SJSA1 (cell line): ENCODE measurements around the gene ANO6. TPM values are rescaled to one million over a fixed set of nuclear protein-coding genes. Genes with fewer than 3 reads are reported as not detected.

Source experiments
- DNase-seq, 2 experiments: peaks; one replicate each; pipeline ENCODE4 v3.0.0-alpha.2; 2015 to 2020; ENCODE audit warnings: low spot score in 2 of 2, low read depth in 1 of 2
- H3K27ac ChIP-seq: fragments of 250-450 bp; sonication (Bioruptor Pico); 2 replicates; pipeline ENCODE4 v1.5.1; 2020; ENCODE audit warnings: mild to moderate bottlenecking, moderate library complexity
- H3K27me3 ChIP-seq: fragments of 250-450 bp; sonication (Bioruptor Pico); replicated peaks from 2 replicates; pipeline ENCODE4 v1.5.1; 2020; ENCODE audit warnings: mild to moderate bottlenecking, moderate library complexity
- H3K36me3 ChIP-seq: fragments of 250-450 bp; sonication (Bioruptor Pico); 2 replicates; pipeline ENCODE4 v1.5.1; 2020; ENCODE audit warnings: mild to moderate bottlenecking
- H3K4me1 ChIP-seq: fragments of 250-450 bp; sonication (Bioruptor Pico); replicated peaks from 2 replicates; pipeline ENCODE4 v1.6.1; 2021; ENCODE audit warnings: mild to moderate bottlenecking
- H3K4me3 ChIP-seq: fragments of 250-450 bp; sonication (Bioruptor Pico); 2 replicates; pipeline ENCODE4 v1.5.1; 2020; ENCODE audit warnings: mild to moderate bottlenecking
- H3K9me3 ChIP-seq: fragments of 250-450 bp; sonication (Bioruptor Pico); replicated peaks from 2 replicates; pipeline ENCODE4 v1.5.1; 2020; ENCODE audit warnings: mild to moderate bottlenecking
- total RNA-seq: library from RNA; depleted of rRNA; stranded (reverse); fragments of >200 nt; shearing (Covaris generic); gene quantifications from 2 replicates; pipeline ENCODE4 v1.2.3, GENCODE V29; 2014

Gene ANO6
- total RNA-seq, 1 experiment from 2014 or later: 88.8 TPM

DNA sequence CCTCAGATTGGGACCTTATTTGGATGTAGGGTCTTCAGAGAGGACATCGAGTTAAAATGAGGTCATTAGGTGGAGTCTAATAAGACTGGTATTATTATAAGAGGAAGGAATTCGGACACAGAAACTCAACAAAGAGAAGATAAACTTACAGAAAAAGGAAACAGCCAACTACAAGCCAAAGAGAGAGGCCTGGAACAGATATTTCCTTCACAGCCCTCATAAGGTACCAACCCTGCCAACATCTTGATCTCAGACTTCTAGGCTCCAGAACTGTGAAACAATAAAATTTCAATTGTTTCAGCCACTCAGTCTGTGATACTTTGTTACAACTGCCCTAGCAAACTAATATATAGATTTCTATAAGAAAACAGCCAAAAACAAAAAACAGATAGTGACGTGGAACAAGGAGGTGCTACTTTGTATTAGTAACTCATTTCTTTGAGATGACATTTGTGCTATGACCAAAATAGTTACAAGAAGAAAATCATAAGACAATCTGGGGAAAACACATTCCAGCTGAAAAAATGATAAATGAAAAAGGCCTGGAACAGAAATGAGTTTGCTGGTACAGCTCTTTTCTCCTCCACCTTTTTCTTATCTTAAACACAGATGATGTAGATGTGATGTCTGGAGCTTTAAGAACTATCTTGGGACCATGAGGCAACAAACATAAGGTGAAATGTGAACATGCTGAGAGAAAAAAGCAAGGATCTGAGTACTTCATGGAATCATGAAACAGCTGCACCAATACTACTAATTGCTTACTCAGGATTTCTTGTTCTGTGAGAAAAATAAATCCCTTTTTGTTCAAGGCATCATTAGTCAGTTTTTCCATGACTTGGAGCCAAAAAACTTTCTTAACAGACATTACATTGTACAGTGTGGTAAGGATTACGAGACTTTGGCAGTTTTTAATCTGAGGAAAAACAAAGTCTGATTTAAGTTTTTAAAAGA lies 243.2 kb downstream of the ANO6 start:
- DNase-seq: no peak
- peaks cover 3% of the 10 kb centered on the region; the same call in 1 of the 2 replicates for H3K27me3 ChIP-seq
- H3K36me3 ChIP-seq: no peaks in the 10 kb centered on the region
- H3K27ac ChIP-seq: no peak overlapping the region
- H3K9me3 ChIP-seq: no peaks in the 10 kb centered on the region
- no peaks in the 10 kb centered on the region for H3K4me1 ChIP-seq
- no peak overlapping the region for H3K4me3 ChIP-seq

DNA sequence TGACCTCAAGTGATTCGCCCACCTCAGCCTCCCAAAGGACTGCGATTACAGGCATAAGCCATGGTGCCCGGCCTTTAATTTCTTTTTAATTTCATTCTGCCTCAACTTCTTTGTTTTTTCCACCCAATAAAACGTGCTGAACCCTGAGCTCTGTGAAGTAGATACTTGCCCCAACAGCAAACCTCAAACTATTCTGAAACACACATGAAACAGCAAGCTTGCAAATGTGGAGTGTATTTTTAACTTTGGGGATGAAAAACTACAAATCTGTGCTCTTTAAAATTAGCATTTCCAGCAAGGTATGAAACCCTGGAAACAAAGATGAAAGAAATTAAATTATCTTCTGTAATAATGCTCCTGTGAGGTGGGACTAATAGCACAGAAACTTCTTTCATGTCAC lies 246.6 kb downstream of the ANO6 start:
- Histone ChIP-seq H3K4me3 (no peak overlapping the region), H3K27me3 (peaks cover 5% of the 10 kb centered on the region; the same call in 1 of the 2 replicates), H3K36me3 (no peaks in the 10 kb centered on the region), H3K4me1 (no peaks in the 10 kb centered on the region), H3K27ac (no peak overlapping the region), H3K9me3 (no peaks in the 10 kb centered on the region)
- DNase-seq: no peak

DNA sequence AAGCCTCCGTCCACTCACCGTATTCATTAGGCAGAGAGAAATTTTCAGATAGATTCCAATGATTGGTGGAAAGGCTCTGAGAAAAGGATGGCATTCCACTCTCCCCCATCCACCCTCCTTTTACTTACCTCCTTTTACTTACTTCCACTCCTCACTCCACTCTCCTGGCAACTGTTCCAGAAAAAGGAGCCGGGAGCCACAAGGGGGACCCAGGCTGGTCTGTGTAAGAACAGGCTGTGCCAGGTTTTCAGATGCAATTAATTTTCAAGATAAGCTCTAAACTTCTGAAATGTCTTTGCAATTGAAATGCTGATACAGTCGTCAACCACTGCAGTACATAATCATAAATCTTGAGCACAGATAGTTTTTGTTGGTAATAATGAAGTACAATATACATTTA lies 248.8 kb downstream of the ANO6 start:
- Histone ChIP-seq H3K27me3 (0 out of 2 replicates have a peak, but pooled peaks cover 5% of the 10 kb centered on the region), H3K27ac (no peak overlapping the region), H3K4me3 (no peak overlapping the region)

DNA sequence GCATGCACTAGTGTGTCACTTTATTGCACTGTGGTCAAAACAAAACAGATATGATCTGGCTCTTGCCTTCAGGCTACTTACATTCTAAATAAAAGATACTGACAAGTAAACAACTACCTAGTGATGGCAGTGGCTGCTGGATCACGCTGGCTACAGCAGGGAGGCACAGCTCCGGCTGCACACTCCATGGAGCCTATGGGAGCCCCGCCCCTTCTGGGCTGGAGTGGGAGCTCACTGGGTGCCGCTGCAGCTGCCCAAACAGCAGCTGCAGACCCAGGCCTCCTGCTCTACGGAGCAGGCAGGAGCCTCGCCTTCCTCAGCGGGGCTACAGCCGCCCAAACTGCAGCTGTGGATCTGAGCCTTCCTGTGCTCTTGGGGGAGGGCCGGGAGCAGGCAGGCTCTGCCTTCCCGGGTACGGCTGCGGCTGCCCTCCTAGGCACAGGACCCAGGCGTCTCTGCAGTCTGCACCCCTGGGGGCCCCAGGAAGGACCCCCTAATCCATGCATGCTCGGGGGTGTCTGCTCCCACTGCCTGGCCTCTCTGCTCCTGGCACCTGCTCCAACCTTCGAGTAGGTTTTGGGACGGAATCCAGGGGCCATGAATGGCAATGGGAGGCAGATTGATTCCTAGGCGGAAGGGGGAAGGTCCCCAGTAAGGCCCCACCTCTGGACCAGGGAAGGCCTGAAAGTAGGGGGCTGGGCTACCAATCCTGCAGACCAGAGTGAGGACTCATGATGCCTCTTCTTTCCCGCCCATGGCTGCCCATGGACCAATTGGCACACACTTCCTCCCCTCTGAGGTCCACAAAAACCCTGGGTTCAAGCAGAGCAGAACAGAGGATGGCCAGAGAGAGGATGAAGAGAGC lies 253.1 kb downstream of the ANO6 start:
- DNase-seq: no peak
- no peak overlapping the region for H3K4me3 ChIP-seq

More for the DNA sequence above, 248.8 kb downstream of the ANO6 start:
- no peaks in the 10 kb centered on the region for H3K36me3 ChIP-seq
- no peak for DNase-seq
- H3K9me3 ChIP-seq: no peaks in the 10 kb centered on the region
- no peaks in the 10 kb centered on the region for H3K4me1 ChIP-seq

DNA sequence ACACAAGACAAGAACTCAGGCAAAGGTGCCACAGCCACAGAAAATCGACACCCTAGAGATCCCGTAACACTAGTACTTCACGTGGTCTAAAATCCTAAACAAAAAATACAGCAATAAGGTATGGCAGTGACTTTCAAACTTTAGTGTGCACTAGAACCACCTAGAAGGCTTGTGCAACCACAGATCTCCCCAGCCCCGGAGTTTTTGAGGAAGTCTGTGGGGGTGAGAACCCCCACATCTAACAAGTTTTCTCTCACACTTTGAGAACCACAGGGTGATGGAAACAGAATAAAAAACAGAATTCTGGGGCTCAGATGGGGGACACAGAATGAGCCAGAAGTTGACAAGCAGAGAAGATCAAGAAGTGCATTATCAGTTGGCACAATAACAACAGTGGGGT lies 254.0 kb downstream of the ANO6 start:
- Histone ChIP-seq H3K36me3 (no peaks in the 10 kb centered on the region), H3K4me3 (no peak overlapping the region), H3K9me3 (no peaks in the 10 kb centered on the region), H3K27ac (no peak overlapping the region), H3K4me1 (no peaks in the 10 kb centered on the region), H3K27me3 (no peaks in the 10 kb centered on the region)
- no peak for DNase-seq

More for the DNA sequence above, 253.1 kb downstream of the ANO6 start:
- H3K36me3 ChIP-seq: no peaks in the 10 kb centered on the region
- no peak overlapping the region for H3K27ac ChIP-seq
- no peaks in the 10 kb centered on the region for H3K9me3 ChIP-seq
- H3K4me1 ChIP-seq: no peaks in the 10 kb centered on the region
- 0 out of 2 replicates have a peak, but pooled peaks cover 3% of the 10 kb centered on the region for H3K27me3 ChIP-seq

DNA sequence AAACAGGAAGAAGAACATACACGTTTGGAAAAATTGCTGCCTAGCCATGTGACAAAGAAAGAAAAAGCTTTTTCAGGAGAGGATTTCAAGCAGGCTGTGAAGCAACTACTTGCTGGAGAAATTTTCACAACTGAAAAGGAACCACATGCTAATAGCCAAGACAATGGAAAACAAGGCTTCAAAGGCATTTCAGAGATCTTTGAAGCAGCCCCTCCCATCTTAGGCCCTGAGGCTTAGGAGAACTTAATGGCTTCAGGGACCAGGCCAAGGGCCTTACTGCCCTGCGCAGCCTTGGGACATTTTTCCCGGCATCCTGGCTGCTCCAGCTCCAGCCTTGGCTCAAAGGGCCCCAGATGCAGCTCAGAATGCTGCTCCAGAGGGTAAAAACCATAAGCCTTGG lies 257.7 kb downstream of the ANO6 start:
- H3K4me1 ChIP-seq: no peaks in the 10 kb centered on the region
- H3K27ac ChIP-seq: no peak overlapping the region
- H3K9me3 ChIP-seq: no peaks in the 10 kb centered on the region
- DNase-seq: no peak
- no peak overlapping the region for H3K4me3 ChIP-seq
- no peaks in the 10 kb centered on the region for H3K27me3 ChIP-seq
- no peaks in the 10 kb centered on the region for H3K36me3 ChIP-seq

DNA sequence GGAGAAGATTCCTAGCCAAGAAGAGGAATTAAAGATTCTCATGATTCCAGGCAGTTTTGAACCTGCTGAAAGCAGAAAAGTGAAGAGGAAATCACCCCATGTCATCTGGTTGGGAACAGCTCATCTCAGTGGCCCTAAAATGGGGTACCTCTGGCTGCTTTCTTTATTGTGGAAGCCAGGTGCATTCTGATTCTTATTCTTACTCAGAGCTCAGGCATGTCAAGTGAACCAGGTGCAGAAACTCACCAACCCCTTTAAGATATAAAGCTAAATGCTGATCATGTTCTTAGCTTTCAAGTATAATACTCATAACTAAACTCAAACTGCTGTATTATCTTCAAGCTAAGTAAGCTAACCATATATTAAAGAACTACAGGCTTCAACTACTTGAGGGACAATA lies 259.7 kb downstream of the ANO6 start:
- no peak overlapping the region for H3K4me3 ChIP-seq
- H3K9me3 ChIP-seq: no peaks in the 10 kb centered on the region
- no peaks in the 10 kb centered on the region for H3K36me3 ChIP-seq
- H3K4me1 ChIP-seq: no peaks in the 10 kb centered on the region
- no peaks in the 10 kb centered on the region for H3K27me3 ChIP-seq
- no peak overlapping the region for H3K27ac ChIP-seq
- DNase-seq: no peak

DNA sequence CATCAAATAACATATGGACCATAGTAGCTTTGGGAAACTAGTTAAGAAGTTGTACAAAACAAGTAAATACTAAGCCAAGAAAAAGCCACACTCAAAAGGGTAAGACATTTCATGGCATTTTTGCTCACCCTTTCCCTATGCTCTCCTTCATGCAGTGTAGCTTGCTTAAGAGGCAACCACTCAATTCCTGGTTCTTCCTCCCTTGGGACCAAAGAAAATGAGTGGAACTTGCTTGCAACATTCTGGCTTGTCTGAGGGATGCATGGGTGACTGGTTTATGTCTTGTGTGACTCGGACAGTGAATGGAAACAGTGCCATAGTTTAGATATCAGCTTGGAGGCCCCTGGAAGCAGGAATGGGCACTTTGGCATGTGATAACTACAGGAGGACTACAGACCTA lies 261.6 kb downstream of the ANO6 start:
- H3K4me1 ChIP-seq: no peaks in the 10 kb centered on the region
- no peak overlapping the region for H3K27ac ChIP-seq
- no peaks in the 10 kb centered on the region for H3K9me3 ChIP-seq
- no peaks in the 10 kb centered on the region for H3K27me3 ChIP-seq
- no peak overlapping the region for H3K4me3 ChIP-seq
- no peak for DNase-seq
- H3K36me3 ChIP-seq: no peaks in the 10 kb centered on the region

DNA sequence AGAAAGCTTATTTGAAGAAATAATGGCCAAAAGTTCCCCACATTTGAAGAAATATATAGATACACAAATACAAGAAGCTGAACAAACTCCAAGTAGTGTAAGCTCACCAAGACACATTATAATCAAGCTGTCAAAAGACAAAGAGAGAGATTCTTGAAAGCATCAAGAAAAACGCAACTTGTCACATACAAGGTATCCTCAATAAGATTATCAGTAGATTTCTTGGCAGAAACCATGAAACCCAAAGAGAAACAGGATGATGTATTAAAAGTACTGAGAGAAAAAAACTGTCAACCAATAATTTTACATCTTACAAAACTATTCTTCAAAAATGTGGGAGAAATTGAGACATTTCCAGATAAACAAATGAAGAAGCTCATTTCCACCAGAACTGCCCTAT lies 263.0 kb downstream of the ANO6 start:
- Histone ChIP-seq H3K9me3 (no peaks in the 10 kb centered on the region), H3K36me3 (no peaks in the 10 kb centered on the region), H3K27ac (no peak overlapping the region), H3K4me3 (no peak overlapping the region), H3K4me1 (no peaks in the 10 kb centered on the region), H3K27me3 (no peaks in the 10 kb centered on the region)
- no peak for DNase-seq

DNA sequence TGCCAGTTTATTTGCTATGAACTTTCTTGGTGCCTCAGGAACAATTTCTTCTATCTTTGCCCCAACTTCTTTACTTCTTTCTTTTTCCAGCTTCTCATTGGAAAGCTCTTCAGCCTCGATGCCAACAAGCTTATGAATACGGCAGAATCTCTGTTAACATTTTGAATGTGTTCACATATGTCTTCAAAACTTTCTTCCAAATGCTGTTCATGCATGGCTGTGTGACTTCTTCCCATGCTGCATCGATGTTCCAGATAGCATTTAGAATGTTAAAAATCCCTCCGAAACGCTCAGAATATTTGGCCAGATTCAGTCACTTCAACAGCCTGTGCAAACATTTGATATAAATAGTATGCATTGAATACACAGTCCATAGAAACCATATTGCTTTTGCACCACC lies 265.9 kb downstream of the ANO6 start:
- no peaks in the 10 kb centered on the region for H3K36me3 ChIP-seq
- H3K9me3 ChIP-seq: no peaks in the 10 kb centered on the region
- H3K4me3 ChIP-seq: no peak overlapping the region
- no peaks in the 10 kb centered on the region for H3K27me3 ChIP-seq
- H3K27ac ChIP-seq: no peak overlapping the region
- no peak for DNase-seq
- H3K4me1 ChIP-seq: no peaks in the 10 kb centered on the region

DNA sequence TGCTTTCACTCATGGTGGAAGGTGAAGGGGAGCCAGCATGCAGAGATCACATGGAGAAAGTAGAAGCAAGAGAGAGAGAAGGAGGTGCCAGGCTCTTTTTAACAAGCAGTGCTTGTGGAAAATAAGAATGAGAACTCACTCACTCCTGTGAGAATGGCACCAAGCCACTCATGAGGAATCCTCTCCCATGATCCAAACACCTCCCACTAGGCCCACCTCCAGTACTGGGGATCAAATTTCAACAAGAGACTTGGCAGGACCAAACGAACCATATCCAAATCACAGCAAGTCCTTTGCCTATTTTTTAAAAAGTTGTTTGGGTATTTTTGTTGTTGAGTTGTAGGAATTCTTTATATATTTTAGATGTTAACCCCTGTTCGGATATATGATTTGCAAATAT lies 267.7 kb downstream of the ANO6 start:
- H3K4me3 ChIP-seq: no peak overlapping the region
- H3K27ac ChIP-seq: no peak overlapping the region
- no peak for DNase-seq
- H3K27me3 ChIP-seq: no peaks in the 10 kb centered on the region
- no peaks in the 10 kb centered on the region for H3K4me1 ChIP-seq
- no peaks in the 10 kb centered on the region for H3K36me3 ChIP-seq
- no peaks in the 10 kb centered on the region for H3K9me3 ChIP-seq
